NCI-H2196 (cell line): ENCODE data around the gene LHFPL2.

Experiments used
- DNase-seq: peaks from one replicate; lab custom pipeline; 2025; ENCODE audit not compliant: unreplicated experiment; lab: John Stamatoyannopoulos, UW

The LHFPL2 gene

DNA sequence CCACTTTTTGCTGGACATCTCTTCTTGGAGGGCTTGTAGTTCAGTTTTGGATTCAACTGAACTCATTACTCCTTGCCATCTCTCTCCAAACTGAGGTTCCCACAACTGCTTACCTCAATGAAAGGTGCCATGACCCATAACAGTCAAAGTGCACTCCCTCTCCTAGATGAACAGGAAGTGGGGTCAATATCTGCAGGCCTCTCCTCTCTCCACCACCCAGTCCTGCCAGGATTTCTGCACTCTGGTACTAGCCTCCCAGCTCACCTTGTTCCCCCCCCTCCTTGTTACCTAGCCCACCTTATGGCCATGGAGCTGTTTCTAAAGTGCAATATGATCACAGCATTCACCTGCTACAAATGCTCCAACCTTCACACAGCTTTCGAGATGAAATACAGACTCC, 5.9 kb downstream of the LHFPL2 start:
- DNase-seq, result no peak

DNA sequence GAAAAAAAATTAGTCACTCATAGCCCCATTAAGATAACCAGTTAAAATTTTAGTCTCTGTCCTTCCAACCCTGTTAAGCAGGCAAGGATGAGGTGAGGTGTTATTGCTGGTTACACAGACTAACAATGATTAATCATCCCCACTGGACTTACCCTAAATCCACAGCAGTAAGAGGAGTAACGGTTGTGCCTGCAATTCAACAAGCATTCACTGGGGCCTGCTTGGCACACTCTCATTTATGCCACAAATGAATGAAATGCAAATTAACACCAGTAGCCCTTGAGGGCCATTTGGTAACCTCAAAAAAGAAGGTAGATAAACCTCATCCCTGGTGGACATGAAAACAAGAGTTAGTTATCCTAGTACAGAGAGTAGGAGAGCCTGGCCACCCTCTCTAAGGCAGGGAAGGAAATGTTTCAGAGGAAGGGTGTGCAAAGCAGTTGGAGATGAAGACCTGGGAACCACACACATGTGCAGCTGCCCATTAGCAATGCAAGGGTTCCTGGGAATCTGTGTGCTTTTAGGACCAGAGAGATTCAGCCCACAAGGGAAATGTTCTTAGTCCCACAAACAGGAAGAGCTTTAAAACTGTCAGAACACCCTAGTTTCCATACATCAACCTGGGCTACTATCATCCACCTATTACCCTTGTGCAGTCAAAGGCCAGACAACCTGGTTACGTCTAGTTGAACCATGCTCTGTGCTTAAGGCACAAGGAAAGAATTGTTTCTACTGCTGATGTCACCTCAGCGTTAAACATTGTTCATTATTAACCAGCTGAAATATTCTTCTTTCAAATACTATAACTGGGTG, 7.7 kb downstream of the LHFPL2 start:
- DNase-seq, result no peak

DNA sequence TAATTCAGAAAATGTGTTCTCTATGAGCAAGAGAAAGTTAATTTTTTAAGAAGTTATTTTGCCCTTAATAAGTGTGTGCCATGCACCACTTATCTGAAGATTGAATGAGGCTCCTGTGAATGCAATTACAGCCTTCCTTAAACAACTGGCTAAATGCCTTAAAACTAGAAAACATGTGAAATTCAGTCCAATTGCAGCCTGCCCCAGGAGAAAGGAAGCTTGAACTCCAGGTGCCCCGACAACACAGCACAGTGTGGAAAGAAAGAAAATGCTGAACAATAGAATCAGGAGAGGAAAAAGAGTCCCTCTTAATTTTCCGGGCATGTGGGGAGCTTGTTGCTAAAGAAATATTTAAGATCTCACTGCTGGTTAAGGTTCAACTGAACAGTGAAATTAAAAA, 8.8 kb downstream of the LHFPL2 start:
- DNase-seq, result no peak

DNA sequence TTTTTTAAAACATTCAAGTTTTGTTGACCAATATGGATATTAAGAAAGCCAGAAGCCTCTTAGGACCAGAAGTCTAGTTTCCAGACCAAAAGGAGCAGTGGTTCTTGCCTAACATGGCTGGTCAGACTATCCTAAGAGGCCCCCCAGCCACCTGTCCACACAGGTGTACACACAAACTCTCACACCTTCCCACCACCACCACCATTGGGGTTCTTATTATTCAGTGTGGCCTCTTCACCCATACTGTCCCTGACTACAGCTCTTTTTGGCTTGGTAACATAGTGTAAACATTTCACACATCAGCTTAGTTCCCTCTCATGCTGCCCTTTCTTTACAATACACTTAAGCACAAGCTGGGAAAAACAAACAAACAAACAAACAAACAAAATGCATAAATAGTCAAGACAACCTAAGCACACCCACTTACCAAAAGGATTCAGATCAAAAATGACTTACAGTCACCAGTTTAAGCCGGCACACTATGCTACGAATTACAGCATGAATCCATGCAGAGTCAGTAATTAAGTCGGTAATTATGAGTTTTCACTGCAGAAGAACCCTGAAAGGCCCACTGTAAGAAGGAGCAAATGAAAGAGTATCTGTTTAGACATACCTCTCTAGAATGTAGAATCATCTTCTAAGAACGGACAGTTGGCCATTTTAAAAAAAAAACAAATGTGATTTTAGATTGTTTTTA, 9.5 kb downstream of the LHFPL2 start:
- DNase-seq, result no peak

DNA sequence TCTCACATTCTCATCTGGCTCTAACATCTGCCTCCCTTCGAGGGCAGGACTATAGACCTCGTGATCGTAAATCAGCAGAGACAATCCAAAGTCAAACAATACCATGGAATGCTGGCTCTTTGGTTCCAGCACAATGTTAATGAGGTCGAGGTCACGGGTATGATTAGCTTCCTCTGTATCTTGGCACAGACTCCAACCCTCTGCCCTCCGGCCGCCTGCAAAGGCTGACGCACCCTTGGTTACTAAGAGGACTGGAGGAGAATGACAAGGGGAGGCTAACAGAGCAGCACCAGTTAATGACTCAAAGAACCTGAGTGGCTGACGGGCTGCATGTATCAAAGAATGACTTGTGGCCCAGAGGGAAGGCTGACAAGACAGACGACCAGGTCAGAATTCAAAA, 10.1 kb downstream of the LHFPL2 start:
- peak; percentile 66 for DNase-seq

DNA sequence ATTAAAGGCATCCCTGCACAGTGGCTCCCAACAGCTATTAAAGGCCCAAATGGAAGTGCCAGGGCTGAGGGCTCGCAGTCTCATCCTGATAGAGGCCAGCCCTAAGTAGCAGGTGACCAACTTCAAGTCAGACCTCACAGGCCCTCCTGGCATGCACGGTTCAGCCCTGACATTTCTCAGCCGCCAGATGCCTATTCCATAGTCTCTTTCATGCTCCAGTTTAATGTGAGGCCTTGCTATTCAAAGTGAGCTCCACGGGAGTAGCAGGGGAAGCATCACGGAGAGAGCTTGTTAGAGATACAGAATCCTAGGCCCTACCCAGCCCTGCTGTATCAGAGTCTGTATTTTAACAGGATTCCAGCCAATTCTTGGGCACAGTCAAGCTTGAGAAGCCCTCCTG, 11.1 kb downstream of the LHFPL2 start:
- no peak for DNase-seq

DNA sequence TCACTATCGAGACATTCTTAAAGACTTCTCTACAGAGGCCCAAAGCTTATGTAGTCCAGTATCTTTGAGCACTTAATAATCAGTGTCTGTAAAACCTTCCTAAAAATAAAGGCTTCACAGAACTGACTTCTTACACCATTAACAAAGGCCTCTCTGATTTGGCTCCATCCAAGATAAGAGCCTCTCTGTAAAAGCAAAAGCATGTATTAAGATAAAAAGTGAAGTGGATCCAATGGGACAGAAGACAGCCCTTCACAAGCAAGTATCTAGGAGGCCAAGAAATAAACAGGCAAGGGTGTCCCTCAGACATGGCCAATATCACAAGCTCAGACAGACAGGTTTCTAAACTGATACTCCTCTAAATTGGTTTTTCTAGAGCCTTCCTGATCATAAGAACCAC, 11.9 kb downstream of the LHFPL2 start:
- no peak for DNase-seq

DNA sequence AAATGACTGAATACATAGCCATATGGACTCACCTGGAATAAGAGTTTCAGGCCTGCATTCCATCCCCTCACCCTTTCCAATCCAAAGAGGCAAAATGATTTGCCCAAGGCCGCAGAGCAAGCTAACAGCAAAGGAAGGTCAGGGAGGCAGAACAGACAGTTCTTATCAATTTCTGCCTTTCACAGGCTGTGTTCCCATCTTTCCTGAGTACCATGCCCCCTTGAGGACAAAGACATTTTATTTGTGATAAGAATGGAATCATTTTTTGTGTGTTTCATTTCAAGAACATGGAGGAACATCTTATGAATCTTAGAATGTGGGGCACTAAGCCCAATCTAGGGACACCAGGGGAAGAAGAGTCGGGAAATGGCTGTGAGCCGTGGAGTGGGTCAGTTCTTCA, 13.9 kb downstream of the LHFPL2 start:
- DNase-seq, result no peak

DNA sequence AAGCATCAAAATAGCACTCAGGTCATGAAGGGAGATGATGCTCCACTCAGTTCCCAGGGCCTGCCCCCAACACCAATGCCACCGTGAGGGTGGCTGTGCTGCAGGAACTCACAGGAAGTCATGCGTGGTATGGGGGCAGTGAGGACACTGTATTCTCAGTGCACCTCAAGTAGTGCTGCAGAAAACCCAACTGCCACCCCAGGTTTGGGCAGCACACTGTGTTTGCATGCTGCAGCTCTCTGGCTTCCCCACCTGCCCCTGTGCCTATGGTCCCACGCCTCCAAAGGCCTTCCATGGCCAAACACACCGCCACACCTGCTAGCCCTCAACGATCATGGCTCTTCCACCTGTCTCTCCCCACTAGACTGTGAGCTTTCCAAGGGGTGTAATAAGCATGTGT, 14.3 kb downstream of the LHFPL2 start:
- DNase-seq, result no peak

DNA sequence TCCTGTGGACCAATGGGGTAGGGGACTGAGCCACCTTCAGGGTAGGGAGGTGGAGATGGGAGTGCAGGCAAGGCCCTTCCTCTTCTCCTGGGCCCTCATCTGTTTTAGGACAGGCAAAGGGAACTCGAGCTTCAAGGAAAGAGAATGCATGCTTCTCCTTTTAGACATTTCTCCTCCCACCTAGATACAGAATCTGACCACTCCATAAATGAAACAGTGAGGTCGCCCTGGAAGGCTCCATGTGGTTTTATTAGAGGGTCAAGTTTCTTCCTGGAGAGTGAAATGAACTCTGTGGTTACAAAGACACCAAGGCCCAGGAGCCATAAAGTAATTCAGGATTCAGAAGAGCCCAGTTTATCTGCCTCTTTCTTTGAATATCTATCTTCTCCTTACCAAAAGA, 14.9 kb downstream of the LHFPL2 start:
- DNase-seq, result peak; percentile 11

DNA sequence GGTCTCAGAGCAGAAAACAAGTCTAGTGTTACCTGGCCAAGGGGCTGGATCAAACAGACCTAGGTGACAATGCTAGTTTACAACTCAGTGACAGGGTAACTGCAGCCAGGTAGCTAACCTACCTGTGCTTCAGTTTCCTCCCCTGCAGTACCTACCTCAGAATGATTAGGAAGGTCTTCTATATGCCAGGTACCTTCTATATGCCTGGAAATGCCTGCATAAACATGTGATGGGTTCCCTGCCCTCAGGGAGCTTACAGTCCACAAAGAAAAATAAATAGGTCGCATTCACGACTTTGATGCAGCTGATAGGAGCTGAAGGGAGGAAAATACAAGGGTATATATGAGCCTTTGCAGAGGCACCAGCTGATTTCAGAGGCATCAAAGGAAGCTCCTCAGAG, 16.1 kb downstream of the LHFPL2 start:
- DNase-seq, result no peak

DNA sequence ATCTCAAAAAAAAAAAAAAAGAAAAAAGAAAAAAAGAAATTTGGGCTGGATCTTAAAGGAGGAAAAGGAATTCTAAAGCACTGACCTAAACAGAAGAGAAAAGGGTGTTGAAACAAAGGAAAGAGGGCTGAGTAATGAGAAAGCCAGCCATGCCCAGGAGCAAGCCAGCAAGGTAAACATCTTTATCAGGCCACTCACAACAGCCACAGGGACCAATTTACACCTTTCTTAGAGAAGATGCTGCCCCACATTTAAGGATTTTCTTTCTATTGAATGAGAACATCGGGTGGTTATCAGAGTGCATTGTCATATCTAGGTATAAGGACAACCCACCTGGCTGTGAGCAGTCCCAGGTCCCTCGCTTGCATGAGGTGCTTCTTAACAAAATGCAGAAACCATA, 16.6 kb downstream of the LHFPL2 start:
- DNase-seq, result no peak

DNA sequence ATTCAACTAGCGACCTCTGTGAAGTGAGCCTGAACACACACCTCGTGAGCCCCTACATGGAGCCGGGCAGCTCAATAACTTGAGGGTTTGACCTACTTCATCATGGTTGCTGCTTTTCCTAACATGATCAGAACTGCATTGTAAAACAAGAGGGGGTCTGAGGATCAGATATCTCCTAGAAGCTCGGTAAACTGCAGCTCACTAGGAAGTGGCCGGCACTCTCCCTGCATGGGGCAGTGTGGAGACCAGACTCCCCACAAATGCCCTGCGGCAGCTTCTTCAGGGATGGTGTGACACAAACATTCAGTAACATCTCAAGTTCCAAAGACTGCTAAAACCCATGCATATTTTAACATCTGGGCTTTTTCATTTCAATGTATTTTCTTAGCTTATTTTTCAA, 18.5 kb downstream of the LHFPL2 start:
- no peak for DNase-seq

DNA sequence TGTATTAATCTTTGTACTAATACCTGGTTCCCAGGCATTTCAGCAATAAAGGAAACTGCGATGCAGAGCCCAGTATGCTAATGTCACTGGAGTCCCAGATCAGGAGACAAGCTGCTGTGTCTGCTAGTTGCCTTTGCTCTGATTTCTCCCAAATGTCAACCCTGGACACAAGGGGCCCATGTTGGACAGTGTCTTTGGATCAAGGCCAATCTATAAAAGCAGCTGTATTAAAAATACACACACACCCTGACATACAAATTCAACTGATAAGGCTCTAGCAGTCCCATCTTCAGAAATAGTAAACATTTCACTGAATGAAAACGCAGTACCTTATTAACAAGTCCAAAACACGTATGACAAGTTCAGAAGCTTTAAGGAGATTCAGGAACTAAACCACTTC, 18.9 kb downstream of the LHFPL2 start:
- DNase-seq, result no peak

DNA sequence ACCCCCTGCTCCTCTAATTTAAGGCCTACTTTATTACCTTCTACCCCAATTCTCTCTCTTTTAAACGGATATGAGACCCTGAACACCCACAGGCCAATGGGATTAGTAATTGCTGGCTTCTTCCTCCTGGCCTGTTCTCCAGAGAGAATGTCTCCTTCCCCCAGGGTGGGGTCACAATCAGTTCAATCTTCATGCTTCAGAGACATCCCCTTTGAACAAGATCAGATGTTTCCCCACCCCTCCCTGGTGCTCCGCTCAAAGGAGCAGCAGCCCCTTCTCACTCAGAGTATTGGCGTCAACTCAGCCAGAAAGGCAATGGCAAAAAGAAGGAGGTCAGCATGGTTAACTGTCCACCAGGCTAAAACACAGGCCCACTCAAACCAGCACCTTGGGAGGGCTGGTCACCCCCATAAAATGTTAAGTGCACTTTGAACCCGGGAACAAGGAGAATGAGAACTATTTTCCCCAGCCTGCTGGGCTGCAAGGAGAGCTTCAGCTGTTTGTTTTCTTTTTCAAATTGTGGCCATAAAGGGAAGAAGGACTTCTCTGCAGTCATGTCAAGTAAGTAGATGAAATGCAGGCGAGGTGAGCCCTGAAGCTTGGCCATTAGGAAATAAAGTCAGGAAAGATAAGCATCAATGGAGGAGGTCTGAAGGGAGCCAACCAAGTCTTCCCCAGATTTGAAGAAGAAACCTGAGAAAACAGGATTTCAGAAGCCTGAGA, 20.1 kb downstream of the LHFPL2 start:
- no peak for DNase-seq

DNA sequence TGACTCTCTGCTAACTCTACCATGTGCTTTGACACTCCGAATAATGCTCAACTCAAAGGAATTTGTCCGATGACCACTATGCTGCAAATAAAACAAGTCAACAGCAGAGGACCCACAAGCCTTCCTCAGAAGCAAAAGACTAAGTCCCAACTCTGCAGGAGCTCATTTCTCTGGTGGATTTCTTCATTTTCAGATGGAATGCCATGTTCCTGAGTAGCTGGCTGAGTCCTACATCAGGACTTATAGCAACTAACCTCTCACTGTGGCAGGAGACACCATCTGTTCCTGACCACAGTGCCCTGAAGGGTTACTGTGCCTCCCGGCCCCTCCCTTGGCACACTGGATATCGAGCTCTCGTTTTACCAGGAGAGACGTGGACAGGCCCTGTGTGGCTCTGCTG, 20.8 kb downstream of the LHFPL2 start:
- DNase-seq, result no peak

DNA sequence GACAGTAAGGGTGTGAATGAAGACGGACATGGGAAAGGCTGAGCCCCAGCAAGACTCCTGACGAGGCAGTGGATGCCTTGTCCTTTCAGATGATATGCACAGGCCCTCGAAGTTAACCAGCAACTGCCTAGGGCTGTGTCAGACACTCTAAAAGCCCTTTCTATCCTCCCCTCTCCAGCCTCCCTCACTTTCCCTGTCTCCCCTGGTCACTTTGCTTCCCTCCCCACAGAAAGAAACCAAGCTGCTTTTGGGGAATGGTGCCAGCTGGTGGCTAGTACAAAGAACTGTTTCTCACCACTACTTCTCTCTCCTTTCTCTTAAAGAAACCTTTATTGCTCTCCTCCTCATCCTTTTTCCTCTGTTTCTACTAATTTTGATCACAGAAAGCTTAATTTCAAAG, 21.4 kb downstream of the LHFPL2 start:
- no peak for DNase-seq

DNA sequence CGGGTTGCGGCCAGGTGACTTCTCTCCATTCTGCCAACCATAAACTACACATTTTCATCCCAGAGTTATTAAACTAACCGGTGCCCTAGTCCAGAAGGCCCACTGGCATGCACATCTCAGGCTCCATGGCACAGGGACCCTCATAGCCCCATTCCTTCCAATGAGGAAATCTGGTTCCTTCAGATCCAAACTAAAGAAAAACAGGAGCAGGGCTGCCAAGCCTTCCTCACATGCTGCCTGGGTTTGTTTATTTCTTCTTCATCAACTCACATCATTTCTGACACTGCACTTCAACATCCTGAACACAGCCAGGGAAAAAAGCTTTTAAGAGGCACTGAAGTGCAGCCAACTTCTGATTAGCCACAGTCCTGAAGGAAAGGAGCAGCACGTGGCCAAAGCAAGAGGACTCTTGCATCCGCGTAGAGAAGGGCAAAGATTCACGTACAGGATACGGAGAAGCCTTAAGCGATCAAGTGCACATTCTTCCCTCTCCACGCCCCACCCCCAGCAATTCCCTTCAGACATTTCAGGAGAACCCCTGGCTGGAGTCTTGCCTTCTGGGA, 22.5 kb downstream of the LHFPL2 start:
- DNase-seq, result no peak

DNA sequence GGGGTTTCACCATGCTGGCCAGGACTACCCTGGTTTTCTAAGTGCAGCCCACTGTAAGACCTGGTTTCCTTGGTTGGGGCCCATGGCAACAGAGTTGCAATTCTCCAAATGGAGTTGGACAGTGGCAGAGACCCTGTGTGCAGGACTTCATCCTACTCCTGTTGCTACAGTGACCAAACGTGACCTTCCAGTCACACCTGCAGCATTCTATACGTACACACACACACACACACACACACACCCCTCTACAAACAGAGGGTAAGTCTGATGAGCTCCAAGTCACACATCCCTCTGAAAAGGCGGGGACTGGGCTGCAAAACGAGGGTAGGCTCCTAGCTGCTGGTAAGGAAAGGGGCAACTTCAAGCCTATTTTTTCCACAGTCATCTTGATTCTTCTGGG, 23.6 kb downstream of the LHFPL2 start:
- DNase-seq, result no peak

DNA sequence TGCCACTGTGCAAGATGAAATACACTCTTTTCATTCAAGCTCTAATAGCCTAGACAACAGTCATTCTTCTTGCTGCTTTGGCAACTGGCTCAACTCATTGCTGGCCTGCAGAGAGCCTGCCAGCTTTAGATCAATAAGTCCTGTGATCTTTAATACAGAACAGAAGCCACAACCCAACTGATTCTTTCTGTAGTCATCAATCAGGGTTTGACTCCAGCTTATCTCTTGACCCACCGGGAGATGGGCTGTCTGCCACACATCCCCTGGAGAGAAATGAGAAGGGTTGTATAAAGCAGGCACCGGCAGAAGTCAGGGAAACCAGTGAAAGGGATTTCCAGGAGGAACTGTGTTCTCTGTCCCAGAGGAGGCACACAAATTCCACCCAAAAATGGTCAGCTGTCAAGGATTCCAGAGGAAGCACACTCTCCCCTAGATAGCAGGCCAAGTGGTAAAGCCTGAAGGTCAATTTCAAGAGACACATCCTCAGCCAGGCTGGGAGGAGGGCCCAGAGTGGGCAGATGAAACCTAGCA, 24.5 kb downstream of the LHFPL2 start:
- DNase-seq, result no peak

DNA sequence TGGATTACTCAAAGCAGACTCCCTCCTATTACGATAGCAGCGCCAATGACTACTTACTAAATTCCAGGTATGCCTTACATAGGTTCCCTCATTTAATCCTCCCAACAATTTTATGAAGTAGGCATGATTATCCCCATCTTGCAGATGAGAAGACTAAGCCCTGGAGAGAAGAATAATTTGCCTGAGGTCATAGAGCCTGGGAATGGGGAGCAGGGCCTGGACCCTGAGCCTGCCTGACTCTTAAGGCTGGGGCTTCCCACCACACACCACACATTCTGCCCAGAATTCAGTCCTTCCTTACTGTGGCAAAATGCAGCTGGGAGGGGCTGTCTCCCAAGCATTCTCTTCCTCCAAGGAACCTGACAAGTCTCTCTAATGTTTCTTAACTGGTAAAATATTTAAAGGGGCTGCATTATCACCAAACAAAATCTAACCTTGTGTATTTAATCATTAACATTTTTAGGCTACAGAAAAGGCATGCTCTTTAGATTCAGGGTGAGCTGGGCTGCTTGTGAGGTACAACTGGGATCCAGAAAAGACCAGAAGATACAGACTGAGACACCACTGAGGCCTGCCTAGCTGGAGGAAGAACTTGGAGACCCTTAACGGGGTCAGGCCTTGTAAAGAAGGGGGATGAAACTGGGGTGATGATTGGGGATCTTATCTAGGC, 26.1 kb downstream of the LHFPL2 start:
- no peak for DNase-seq
